ENCODE results near the gene CD200.

Gene CD200

GRCh38 chr3:112394003-112394640 lies 61.2 kb downstream of the CD200 start:
- TF ChIP-seq CREB1 (IDR thresholded peaks at IDR 0.05; ENCODE audit: low read depth) = no peak
- TF ChIP-seq REST (IDR thresholded peaks at IDR 0.05; ENCODE audit: low read depth) = no peak

GRCh38 chr3:112395181-112395895 lies 62.4 kb downstream of the CD200 start:
- TF ChIP-seq TAF1 (IDR thresholded peaks at IDR 0.05; ENCODE audit: low read depth) (no peak), MAX (IDR thresholded peaks at IDR 0.05) (no peak), USF1 (IDR thresholded peaks at IDR 0.05) (no peak), NFIC (IDR thresholded peaks at IDR 0.05) (no peak), TCF12 (IDR thresholded peaks at IDR 0.05; ENCODE audit: low read depth) (no peak), YY1 (IDR thresholded peaks at IDR 0.05; ENCODE audit: low read depth) (no peak), CREB1 (IDR thresholded peaks at IDR 0.05; ENCODE audit: low read depth) (no peak), CEBPB (IDR thresholded peaks at IDR 0.05) (no peak), TEAD4 (IDR thresholded peaks at IDR 0.05) (no peak), EGR1 (IDR thresholded peaks at IDR 0.05) (no peak), REST (IDR thresholded peaks at IDR 0.05; ENCODE audit: low read depth) (no peak), FOXM1 (IDR thresholded peaks at IDR 0.05; ENCODE audit: borderline replicate concordance, low read depth) (no peak)

GRCh38 chr3:112395896-112396290 lies 62.9 kb downstream of the CD200 start:
- TF ChIP-seq ZBTB7A (IDR thresholded peaks at IDR 0.05; ENCODE audit: low read depth) = no peak
- no peak for TF ChIP-seq REST (IDR thresholded peaks at IDR 0.05; ENCODE audit: low read depth)
- no peak for TF ChIP-seq NFIC (IDR thresholded peaks at IDR 0.05)
- no peak for TF ChIP-seq CEBPB (IDR thresholded peaks at IDR 0.05)
- TF ChIP-seq FOXM1 (IDR thresholded peaks at IDR 0.05; ENCODE audit: borderline replicate concordance, low read depth) = no peak
- no peak for TF ChIP-seq CREB1 (IDR thresholded peaks at IDR 0.05; ENCODE audit: low read depth)
- no peak for TF ChIP-seq TEAD4 (IDR thresholded peaks at IDR 0.05)
- no peak for TF ChIP-seq TAF1 (IDR thresholded peaks at IDR 0.05; ENCODE audit: low read depth)
- no peak for TF ChIP-seq USF1 (IDR thresholded peaks at IDR 0.05)
- TF ChIP-seq TCF12 (IDR thresholded peaks at IDR 0.05; ENCODE audit: low read depth) = no peak
- no peak for TF ChIP-seq EGR1 (IDR thresholded peaks at IDR 0.05)

GRCh38 chr3:112397556-112397955 lies 64.6 kb downstream of the CD200 start:
- TF ChIP-seq USF1 (IDR thresholded peaks at IDR 0.05) (no peak), TAF1 (IDR thresholded peaks at IDR 0.05; ENCODE audit: low read depth) (no peak), TCF12 (IDR thresholded peaks at IDR 0.05; ENCODE audit: low read depth) (no peak), RAD21 (IDR thresholded peaks at IDR 0.05; ENCODE audit: low read depth) (no peak), REST (IDR thresholded peaks at IDR 0.05; ENCODE audit: low read depth) (no peak), TEAD4 (IDR thresholded peaks at IDR 0.05) (no peak), EGR1 (IDR thresholded peaks at IDR 0.05) (no peak)
